Right renal pelvis (tissue), 4 donors: ENCODE results near the gene ASCC3. TPM values are rescaled to one million over a fixed set of nuclear protein-coding genes. Genes with fewer than 3 reads are reported as not detected.
"Not testable (repeated sequence)": the region's sequence is repeated elsewhere in the genome, so short reads cannot be mapped to it uniquely, and the experiment has no call there.

Experiments used
- DNase-seq, 4 donors: peaks; one replicate each; pipeline ENCODE4 v3.0.0-alpha.2; 2013; ENCODE audit warnings: low read depth in 4 of 4, low spot score in 3 of 4, missing footprints in 1 of 4
- polyA plus RNA-seq, 4 donors: library from polyadenylated mRNA; unstranded; fragments of 120-200 nt; gene quantifications; one replicate each; pipeline ENCODE4 v1.2.1, GENCODE V29; 2013; ENCODE audit not compliant: insufficient read length in 4 of 4

The ASCC3 gene
- polyA plus RNA-seq, 4 donors: 22.9 to 25.1 (median 24.8) TPM

DNA sequence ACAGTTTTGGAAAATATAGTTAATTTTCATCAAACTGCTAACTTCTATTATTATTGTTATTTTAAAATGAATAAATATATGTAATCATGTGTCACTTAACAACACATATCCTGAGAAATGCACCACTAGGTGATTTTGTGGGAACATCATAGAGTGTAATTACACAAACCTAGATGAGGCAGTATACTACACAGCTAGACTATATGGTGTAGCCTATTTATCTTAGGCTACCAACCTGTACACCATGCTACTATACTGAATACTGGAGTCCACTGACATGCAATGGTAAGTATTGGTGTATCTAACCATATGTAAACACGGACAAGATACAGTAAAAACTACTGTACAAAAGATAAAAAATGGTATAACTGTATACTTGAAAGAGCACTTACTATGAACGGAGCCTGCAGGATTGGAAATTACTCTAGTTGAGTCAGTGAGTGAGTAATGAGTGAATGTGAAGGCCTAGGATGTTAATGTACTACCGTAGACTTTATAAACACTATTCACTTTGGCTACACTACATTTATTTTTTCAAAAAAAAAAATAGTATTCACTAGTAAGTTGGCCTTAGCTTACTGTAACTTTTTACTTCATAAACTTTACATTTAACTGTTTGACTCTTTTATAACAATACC, 72.4 kb downstream of the ASCC3 start:
- DNase-seq: no peak

DNA sequence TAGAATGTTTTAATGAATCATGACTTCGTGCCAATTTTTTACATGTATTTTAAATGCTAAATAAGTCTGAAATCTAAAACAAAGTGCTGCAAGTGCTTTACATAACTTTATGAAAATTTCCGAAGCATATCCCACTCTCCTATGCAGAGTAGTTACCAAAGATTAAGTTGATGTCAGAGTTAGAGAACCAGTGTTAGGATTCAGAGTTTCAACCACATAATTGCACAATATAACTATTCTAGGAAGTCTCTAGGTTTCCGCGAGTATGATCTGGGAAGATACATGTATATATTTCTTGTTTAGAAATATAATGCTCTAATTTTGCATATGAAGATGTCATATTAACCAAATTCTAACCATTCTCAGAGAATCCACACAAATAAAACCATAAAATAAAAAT, 74.8 kb downstream of the ASCC3 start:
- DNase-seq: no peak

DNA sequence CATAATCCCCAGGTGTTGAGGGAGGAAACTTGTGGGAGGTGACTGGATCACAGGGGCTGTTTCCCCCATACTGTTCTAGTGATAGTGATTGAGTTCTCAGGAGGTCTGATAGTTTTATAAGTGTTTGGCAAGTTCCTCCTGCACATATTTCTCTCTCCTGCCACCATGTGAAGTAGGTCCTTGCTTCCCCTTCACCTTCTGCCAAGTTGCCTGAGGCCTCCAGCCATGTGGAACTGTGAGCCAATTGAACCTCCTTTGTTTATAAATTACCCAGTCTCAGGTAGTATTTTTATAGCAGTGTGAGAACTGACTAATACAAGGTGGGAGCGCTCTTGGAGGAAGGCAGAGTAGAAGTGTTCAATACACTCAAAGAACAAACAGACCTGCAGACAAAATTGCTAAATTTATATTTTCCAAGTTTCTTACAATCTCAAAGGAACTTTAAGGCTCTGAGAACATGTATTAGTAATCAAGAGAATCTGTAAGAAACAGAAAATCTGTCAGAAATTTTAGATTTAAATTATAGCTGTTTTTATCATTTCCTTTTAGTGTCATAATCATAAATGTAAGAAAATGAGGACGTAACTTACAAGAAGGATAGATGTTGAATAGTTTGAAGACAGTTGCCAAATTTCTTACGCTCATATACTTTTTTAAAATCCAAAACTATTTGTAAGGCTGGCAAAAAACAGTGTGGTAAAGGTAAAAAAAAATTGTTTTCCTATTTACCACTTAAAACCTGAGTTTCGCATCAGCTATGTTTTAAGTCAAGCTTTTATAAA, 77.7 kb downstream of the ASCC3 start:
- DNase-seq: no peak

DNA sequence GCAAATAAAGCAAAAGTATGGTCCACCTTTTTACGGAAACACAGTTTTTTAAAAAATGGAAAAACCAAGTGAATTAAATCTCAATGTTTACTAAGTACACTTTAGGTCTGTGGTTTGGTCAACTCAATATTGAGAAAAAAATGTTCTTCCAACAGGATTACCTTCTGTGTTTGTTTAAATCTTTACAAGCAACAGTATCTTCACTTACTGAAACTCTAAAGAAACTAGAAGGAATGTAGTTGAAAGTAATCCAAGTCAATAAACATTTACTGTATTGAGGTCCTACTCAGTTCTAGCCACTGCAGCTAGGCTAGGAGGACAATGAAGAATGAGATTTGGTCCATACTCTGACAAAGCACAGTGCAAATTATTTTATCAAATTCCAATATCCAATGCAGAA, 80.1 kb downstream of the ASCC3 start:
- no peak for DNase-seq

GRCh38 chr6:100796049-100796823, 84.9 kb downstream of the ASCC3 start:
- no peak for DNase-seq

DNA sequence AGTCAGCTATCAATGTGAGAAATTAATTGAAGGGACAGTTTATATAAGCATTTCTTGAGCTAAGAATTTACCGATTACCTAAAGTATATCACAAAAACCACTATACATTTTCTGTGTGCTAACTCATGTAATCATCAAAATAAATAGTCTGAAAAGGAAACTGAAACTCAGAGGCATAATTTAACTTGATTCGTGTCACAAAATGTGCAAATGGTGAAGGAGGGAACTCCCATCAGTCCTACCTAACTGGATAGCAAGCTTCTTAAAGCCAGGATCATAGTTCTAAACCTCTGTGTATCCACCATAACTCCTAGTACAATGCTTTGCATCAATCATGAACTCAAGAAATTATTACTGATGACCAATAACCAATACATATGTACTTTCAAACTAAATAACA, 91.0 kb downstream of the ASCC3 start:
- DNase-seq: no peak

- no peak for DNase-seq
These were observed 95.1 kb downstream of the ASCC3 start for GRCh38 chr6:100785982-100786381.

GRCh38 chr6:100780648-100781047, 100.5 kb downstream of the ASCC3 start:
- DNase-seq: no peak

DNA sequence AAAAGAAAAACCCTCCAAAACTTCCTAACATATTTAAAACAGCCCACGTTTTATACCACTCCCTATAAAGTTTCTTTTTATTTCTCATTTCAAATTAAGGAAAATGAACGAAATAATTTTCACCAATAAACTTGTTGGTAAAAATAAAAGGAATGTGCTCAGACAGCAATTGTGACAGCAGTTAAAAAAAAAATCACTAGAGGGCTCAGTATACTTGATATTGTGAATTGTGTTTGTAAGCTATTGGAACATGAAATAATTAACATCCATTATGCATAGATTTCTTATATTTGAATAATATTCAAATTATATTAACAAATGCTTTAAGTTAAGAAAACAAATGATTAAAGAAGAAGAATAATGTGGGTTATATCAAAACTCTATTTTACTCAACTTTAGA, 105.5 kb downstream of the ASCC3 start:
- no peak for DNase-seq

DNA sequence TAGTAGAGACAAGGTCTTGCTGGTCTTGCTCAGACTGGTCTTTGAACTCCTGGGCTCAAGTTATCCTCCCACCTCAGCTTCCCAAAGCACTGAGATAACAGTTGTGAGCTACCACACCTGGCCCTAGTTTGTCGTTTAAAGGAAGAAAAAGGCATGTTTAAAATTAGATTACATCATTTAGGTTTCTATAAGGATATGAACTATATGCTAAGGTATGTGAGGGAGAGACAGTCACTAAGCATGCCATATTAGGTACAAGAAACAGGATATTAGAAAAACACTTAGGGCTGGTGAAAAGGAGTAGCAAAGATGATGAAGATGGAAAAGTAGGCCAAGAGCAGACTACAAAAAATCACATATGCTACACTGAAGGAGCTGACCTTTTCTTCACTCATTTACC, 106.4 kb downstream of the ASCC3 start:
- no peak for DNase-seq

DNA sequence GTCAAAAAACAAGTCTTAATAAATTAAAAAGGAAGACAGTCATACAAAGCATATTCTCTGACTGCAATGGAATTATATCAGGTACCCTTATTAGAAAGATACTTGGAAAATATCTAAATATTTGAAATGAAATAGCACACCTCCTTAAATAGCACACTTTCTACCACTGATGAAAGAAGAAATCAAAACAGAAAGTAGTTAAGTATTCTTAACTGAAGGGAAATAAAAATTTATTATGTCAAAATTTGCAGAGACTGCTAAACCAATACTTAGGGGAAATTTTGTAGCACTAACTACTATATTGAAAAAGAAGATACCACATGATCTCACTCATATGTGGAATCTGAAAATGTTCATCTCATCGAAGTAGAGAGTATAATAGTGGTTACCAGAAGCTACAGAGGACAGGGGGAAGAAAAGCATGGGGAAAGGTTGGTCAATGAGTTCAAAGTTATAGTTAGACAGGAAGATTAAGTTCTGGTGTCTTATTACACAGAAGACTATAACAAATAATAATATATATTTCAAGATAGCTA, 112.2 kb downstream of the ASCC3 start:
- DNase-seq: no peak

DNA sequence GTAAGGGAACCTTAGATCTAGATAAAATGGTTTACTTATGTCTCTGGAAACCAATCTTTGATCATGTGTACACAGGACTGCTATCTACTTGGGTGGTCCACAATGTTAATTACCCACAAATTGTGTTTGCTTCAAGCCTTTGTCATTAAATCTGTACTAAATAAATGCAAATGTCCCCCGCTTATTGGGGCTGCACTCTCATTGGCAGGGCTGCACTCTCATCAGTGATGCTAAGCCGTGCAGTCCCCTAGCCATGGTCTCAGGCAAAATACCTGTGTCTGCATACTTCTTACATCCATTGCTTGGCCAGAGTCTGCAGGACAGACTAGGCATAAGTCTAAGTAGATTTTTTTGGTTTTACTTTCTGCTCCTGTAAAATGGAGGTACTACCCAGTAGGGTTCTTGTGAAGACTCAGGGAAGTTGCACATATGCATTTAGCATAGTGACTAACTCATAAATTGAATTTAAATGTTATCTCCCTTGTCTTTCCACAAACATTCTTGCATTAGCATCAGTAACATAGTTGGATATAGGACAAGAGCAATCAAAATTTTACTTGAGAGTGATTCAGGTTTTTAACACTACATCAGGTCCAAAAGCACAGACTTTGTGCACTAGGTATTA, 117.4 kb downstream of the ASCC3 start:
- no peak for DNase-seq

DNA sequence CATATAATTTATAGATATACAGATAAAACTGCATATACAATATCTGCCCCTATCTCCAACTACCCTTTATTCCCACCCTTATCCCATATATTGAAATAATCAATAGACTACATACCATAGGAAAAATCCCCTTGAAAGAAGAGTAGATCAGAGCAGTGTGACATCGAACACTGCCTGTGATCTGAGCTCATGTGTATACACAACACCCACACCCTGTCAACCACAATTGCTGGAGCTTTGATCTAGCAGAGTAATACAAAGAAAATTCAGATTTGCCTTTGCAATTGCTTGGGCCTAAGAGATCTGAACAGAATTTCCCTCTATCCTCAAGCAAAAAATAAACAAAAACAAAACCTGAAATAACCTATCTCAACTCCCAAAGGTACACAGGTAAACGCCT, 119.3 kb downstream of the ASCC3 start:
- DNase-seq: no peak

GRCh38 chr6:100758386-100758785, 122.7 kb downstream of the ASCC3 start:
- DNase-seq: not testable (repeated sequence)

DNA sequence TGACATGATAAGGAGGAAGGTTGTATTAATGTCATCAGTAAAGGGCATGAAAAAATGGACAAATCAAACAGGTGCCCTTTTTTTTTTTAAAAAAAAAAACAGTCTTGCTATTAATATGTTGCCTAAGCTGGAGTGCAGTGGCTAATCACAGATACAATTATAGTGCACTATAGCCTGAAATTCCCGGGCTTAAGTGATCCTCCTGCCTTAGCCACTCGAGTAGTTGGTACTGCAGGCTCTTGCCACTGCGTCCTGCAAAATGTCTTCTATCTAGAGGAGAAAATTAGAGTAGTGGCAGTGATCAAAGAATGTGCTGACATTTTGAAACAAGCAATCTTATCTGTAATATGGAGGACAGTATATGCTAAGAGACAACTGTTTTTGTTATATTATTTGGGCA, 127.7 kb downstream of the ASCC3 start:
- no peak for DNase-seq

DNA sequence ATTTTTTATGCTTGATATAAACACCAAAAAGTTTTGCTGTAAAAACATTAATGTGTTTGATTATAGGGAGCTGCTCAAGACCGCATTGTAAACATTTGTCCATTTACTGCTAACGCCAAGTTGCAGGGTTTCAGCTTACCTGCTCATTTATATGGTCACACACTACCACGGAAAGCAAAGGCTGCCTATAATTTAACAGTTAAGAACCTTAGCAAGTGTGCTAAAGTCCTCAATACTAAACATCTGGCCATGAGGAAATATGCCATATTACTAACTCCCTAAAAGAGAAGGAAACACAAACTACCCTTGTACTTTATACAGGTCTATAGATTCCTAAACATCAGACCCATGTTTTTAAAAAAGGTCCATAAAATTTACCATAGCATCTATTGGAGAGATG, 129.5 kb downstream of the ASCC3 start:
- no peak for DNase-seq

DNA sequence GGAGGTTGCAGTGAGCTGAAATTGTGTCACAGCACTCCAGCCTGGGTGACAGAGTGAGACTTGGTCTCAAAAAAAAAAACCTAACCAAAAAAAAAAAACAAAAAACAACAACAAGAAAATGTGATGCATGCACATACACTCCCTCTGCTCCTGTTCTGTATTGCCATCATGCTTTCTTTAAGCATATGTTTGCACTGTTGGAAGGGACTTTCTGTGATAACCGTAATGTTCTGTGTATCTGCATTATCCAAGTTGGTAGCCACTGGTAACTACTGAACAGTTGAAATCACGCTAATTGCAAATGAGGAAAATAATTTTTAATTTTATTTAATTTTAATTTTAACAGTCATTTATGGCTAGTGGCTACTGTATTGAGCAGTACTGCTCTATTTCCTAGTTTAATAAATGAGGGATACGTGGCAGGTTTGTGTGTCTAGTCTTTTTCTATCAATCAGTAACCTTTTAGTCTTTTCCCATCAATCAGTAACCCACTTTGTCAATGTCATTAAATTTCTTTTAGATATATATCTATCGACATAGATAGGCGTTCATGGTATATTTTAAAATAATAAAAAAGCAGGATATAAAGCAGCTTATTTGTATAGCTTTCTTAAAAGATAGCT, 135.6 kb downstream of the ASCC3 start:
- no peak for DNase-seq

DNA sequence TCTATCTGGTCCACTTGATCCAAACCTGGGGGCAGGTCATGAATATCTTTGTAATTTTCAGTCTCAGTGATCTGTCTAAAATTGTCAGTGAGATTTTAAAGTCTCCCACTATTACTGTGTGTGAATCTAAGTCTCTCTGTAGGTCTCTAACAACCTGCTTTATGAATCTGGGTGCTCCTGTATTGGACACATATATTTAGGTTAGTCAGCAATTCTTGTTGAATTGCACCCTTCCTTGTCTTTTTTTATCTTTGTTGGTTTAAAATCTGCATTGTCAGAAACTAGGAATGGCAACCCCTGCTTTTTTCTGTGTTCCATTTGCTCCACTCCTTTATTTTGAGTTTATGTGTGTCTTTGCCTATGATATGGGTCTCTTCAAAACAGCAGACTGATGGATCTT, 140.7 kb downstream of the ASCC3 start:
- no peak for DNase-seq

DNA sequence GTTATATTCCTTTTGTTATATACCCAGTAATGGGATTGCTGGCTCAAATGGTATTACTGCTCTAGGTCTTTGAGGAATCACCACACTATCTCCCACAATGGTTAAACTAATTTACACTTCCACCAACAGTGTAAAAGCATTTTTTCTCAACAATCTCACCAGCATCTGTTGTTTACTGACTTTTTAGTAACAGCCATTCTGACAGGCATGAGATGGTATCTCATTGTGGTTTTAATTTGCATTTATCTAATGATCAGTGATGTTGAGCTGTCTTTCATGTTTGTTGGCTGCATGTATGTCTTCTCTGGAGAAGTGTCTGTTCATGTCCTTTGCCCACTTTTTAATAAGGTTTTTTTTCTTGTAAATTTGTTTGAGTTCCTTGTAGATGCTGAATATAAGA, 143.4 kb downstream of the ASCC3 start:
- not testable (repeated sequence) for DNase-seq

DNA sequence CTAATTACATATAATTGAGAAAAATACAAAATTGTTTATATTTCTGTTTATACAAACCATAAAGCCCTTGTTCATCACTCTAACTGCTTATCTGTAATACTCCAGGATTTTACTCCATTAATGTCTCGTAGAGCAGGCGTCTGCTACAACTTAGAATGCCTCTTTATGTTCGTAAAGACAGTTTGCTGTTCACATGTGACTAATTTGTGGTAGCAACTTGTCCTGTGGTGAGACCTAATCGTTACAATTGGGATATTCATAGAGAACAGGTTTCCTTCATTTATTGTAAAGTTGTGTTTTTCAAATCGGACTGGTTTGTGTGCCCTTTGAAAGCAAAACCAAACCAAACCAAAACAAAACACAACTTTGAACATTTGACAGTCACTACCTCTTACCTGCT, 149.7 kb downstream of the ASCC3 start:
- DNase-seq: no peak
